LNCaP clone FGC (cell line): Measurements from ENCODE around the gene HOXB13.

Experiments used
- DNase-seq: peaks from one replicate; pipeline ENCODE4 v3.0.0-alpha.2; 2011; ENCODE audit warnings: low read depth
- H3K4me3 ChIP-seq: 2 replicates; pipeline ENCODE4 v1.5.1; 2011; ENCODE audit warnings: mild to moderate bottlenecking, low read depth, low read length, control low read depth
- CTCF ChIP-seq: IDR thresholded peaks from 2 replicates; pipeline ENCODE4 v1.5.1; 2012; ENCODE audit warnings: mild to moderate bottlenecking; ENCODE audit not compliant: control insufficient read depth, insufficient read depth; ENCODE audit errors: extremely low read depth

The HOXB13 gene

GRCh38 chr17:48728232-48729231, at the start of gene HOXB13:
TSS of gene HOXB13 (minus strand) at chr17:48728750. CDS start at chr17:48728593, 157 bp downstream.
- no peak for TF ChIP-seq CTCF
- peak; percentile 92 for DNase-seq
- H3K4me3 ChIP-seq, result peak within 1 kb of the TSS; percentile 91

DNA sequence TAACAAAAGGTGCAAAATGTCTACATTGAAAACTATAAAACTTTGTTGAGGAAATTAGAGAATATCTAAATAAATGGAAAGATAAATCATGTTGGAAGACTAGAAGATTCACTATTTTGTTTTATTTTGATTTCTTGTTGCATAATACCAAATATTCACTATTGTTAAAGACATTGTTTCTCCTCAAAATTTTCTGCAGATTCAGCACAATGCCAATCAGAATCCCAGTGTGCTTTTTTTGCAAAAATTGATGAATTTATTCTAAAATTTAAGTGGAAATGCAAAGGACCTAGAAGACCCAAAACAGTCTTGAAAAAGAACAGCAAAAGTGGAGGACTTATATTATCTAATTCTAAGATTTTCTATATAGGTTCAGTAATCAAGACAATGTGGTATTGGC, 48.1 kb upstream of the HOXB13 start:
- no peak overlapping the region for H3K4me3 ChIP-seq
- no peak for TF ChIP-seq CTCF
- DNase-seq, result no peak

DNA sequence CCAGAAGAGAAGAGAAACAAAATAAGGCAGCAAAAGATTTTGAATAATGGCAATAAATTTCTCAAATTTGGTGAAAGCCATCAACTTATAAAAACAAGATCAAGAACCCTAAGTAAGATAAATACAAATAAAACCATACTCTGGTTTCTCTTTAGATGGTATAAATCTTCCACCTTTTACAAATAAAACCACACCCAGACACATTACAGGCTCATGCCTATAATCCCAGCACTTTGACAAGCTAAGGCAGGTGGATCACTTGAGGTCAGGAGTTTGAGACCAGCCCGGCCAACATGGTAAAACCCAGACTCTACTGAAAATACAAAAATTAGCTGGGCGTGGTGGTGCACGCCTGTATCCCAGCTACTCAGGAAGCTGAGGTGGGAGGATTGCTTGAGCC, 44.7 kb upstream of the HOXB13 start:
- no peak overlapping the region for H3K4me3 ChIP-seq
- DNase-seq, result no peak
- no peak for TF ChIP-seq CTCF

DNA sequence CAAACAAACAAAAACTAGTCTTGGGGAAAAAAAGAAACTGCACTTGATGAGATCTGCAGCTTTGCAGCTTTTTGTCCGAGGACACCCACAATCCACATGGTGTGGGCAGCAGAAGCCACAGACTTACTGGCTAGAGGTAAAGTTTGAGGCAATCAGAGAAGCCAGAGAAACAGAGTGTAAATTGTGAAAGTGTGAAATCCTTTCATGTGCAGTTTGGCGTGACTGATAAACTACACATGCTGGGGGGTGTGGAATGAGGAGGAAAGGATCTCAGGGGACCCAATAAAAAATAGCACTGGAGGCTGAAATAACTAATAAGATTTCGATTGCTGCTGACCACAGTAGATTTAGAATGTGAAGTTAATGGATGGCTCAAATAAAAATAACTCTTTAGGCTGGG, 42.4 kb upstream of the HOXB13 start:
- no peak for TF ChIP-seq CTCF
- no peak for DNase-seq
- no peak overlapping the region for H3K4me3 ChIP-seq

DNA sequence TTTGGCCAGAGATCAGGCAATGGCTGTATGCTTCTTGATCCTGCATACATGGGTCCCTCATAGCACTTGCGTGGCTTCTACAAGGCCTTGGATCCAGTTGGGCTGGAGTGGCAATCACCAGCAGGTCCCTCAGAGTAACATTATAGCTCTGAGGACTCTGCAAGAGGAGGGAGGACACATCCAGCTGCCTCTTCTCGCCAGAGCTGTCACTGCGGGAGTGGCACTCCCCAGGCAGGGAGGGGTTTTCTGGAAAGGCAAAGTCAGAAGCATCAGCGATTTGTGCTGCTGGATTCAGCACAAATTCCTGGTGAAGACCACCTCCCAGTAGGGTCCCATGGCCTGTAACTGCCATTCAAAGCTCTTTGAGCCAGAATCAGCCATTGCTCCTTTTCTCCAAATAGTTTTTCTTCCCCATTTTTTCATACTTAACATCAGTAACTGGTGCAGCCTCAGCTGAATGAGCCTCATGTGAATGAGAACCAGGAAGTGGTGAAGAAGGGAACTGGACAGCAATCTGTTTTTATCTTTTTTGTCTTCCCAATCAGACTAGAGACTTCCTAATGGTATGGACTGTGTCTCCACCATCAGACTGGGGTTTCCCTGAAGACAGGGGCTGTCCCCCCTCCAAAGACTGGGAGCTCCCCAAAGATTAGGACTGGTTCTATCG, 40.6 kb upstream of the HOXB13 start:
- no peak for TF ChIP-seq CTCF
- H3K4me3 ChIP-seq, result no peak overlapping the region
- DNase-seq, result no peak

DNA sequence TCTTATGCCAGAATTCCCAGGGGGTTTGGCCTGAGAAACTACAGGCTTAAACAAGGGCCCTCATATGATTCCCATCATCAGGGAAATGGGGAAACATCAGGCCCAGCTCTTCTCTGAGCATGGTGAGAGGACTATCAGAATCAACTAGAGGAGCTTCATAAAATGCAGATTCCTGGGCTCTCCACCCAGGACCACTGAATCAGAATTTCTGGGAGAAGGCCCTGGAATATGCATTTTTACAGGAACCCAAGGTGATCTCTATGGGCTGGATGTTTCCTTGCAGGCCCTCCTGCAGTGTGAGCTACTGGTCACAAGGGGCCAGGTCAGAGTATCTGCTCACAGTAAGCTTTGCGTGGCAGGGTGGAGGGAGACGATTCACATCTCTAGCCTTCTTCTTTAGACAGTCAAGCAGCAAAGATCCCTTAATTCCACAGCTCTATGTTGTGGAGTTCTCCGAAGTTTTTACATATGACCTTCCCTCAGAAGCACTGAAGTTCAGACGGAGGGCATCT, 38.8 kb upstream of the HOXB13 start:
- DNase-seq, result no peak
- H3K4me3 ChIP-seq, result no peak overlapping the region
- TF ChIP-seq CTCF, result no peak
